ES-I3 (cell line): Measurements from ENCODE around the gene RIPK3.
"Not testable (repeated sequence)": the region's sequence is repeated elsewhere in the genome, so short reads cannot be mapped to it uniquely, and the experiment has no call there.

Source experiments
- H3K36me3 ChIP-seq: 2 replicates; pipeline ENCODE4 v1.6.1; 2013; ENCODE audit warnings: mild to moderate bottlenecking, low read length, control low read depth, moderate library complexity; ENCODE audit not compliant: insufficient read depth
- H3K4me1 ChIP-seq: 2 replicates; pipeline ENCODE4 v1.6.1; 2013; ENCODE audit warnings: mild to moderate bottlenecking, control low read depth, low read length; ENCODE audit not compliant: insufficient read depth
- H3K9ac ChIP-seq: 2 replicates; pipeline ENCODE4 v1.6.1; 2013; ENCODE audit warnings: low read depth, mild to moderate bottlenecking, low read length, moderate library complexity
- H3K9me3 ChIP-seq: 2 replicates; pipeline ENCODE4 v1.6.1; 2013; ENCODE audit warnings: mild to moderate bottlenecking, low read length, moderate library complexity; ENCODE audit not compliant: control insufficient read depth, insufficient read depth

RIPK3 gene

GRCh38 chr14:24329073-24329663, 10.6 kb downstream of the RIPK3 start:
- peaks cover 4% of the 10 kb centered on the region; the same call in 1 of the 2 replicates for H3K4me1 ChIP-seq
- no peaks in the 10 kb centered on the region for H3K9me3 ChIP-seq
- H3K9ac ChIP-seq: no peak overlapping the region
- H3K36me3 ChIP-seq: no peaks in the 10 kb centered on the region

GRCh38 chr14:24327914-24328313, 11.9 kb downstream of the RIPK3 start:
- H3K9ac ChIP-seq, H3K36me3 ChIP-seq, H3K9me3 ChIP-seq, H3K4me1 ChIP-seq: not testable (repeated sequence)

GRCh38 chr14:24327303-24327702, 12.5 kb downstream of the RIPK3 start:
- Histone ChIP-seq H3K9ac (no peak overlapping the region), H3K4me1 (peaks cover 4% of the 10 kb centered on the region; the same call in 1 of the 2 replicates), H3K36me3 (no peaks in the 10 kb centered on the region), H3K9me3 (no peaks in the 10 kb centered on the region)

GRCh38 chr14:24325963-24326362, 13.8 kb downstream of the RIPK3 start:
- H3K9me3 ChIP-seq: no peaks in the 10 kb centered on the region
- H3K4me1 ChIP-seq: peaks cover 4% of the 10 kb centered on the region; the same call in 1 of the 2 replicates
- H3K36me3 ChIP-seq: no peaks in the 10 kb centered on the region
- no peak overlapping the region for H3K9ac ChIP-seq

- Histone ChIP-seq H3K4me1 (peaks cover 4% of the 10 kb centered on the region; the same call in 1 of the 2 replicates), H3K36me3 (no peaks in the 10 kb centered on the region), H3K9ac (no peak overlapping the region), H3K9me3 (no peaks in the 10 kb centered on the region)
Measured at GRCh38 chr14:24325041-24325530, 14.7 kb downstream of the RIPK3 start.

GRCh38 chr14:24324024-24324423, 15.8 kb downstream of the RIPK3 start:
- no peaks in the 10 kb centered on the region for H3K9me3 ChIP-seq
- no peaks in the 10 kb centered on the region for H3K36me3 ChIP-seq
- peaks cover 4% of the 10 kb centered on the region; the same call in 1 of the 2 replicates for H3K4me1 ChIP-seq
- no peak overlapping the region for H3K9ac ChIP-seq

- Histone ChIP-seq H3K9me3 (no peaks in the 10 kb centered on the region), H3K9ac (no peak overlapping the region), H3K36me3 (no peaks in the 10 kb centered on the region), H3K4me1 (peaks cover 4% of the 10 kb centered on the region; the same call in 1 of the 2 replicates)
Measured at GRCh38 chr14:24323341-24323740, 16.4 kb downstream of the RIPK3 start.

GRCh38 chr14:24322672-24323071, 17.1 kb downstream of the RIPK3 start:
- H3K9me3 ChIP-seq: no peaks in the 10 kb centered on the region
- no peak overlapping the region for H3K9ac ChIP-seq
- H3K36me3 ChIP-seq: no peaks in the 10 kb centered on the region
- H3K4me1 ChIP-seq: peaks cover 4% of the 10 kb centered on the region; the same call in 1 of the 2 replicates

GRCh38 chr14:24321212-24321975, 18.4 kb downstream of the RIPK3 start:
- no peak overlapping the region for H3K9ac ChIP-seq
- H3K36me3 ChIP-seq: no peaks in the 10 kb centered on the region
- no peaks in the 10 kb centered on the region for H3K9me3 ChIP-seq
- no peaks in the 10 kb centered on the region; the same call in 1 of the 2 replicates for H3K4me1 ChIP-seq

GRCh38 chr14:24317141-24317928, 22.5 kb downstream of the RIPK3 start:
- Histone ChIP-seq H3K9me3 (no peaks in the 10 kb centered on the region), H3K9ac (no peak overlapping the region), H3K4me1 (no peaks in the 10 kb centered on the region; the same call in 1 of the 2 replicates), H3K36me3 (no peaks in the 10 kb centered on the region)

GRCh38 chr14:24316597-24316950, 23.2 kb downstream of the RIPK3 start:
- H3K4me1 ChIP-seq: no peaks in the 10 kb centered on the region; the same call in 1 of the 2 replicates
- H3K9ac ChIP-seq: no peak overlapping the region
- H3K36me3 ChIP-seq: no peaks in the 10 kb centered on the region; the same call in 1 of the 2 replicates
- H3K9me3 ChIP-seq: no peaks in the 10 kb centered on the region

GRCh38 chr14:24315807-24316596, 23.8 kb downstream of the RIPK3 start:
- H3K36me3 ChIP-seq: no peaks in the 10 kb centered on the region; the same call in 1 of the 2 replicates
- H3K9me3 ChIP-seq: no peaks in the 10 kb centered on the region
- H3K4me1 ChIP-seq: no peaks in the 10 kb centered on the region
- H3K9ac ChIP-seq: no peak overlapping the region

- Histone ChIP-seq H3K9me3 (no peaks in the 10 kb centered on the region), H3K9ac (no peak overlapping the region)
Measured at GRCh38 chr14:24315243-24315806, 24.5 kb downstream of the RIPK3 start.

More at GRCh38 chr14:24315243-24315806, 24.5 kb downstream of the RIPK3 start:
- Histone ChIP-seq H3K4me1 (no peaks in the 10 kb centered on the region), H3K36me3 (no peaks in the 10 kb centered on the region; the same call in 1 of the 2 replicates)
